GM12892 (cell line): ENCODE results near the gene SEC14L2.

ENCODE experiments used
- POLR2A ChIP-seq: IDR thresholded peaks from 2 replicates; pipeline ENCODE4 v1.6.1; 2011; ENCODE audit warnings: low read depth, low read length, control low read depth
- POLR2AphosphoS5 ChIP-seq: IDR thresholded peaks from 2 replicates; pipeline ENCODE4 v1.6.1; 2011; ENCODE audit warnings: low read depth, low read length, control low read depth

GRCh38 chr22:30474121-30474520 lies 77.3 kb downstream of the SEC14L2 start:
- TF ChIP-seq POLR2A (no peak), POLR2AphosphoS5 (no peak)
